Ectodermal cell (in vitro differentiated cells): ENCODE measurements around the gene S100A9.

Experiments
- H3K27ac ChIP-seq: 2 replicates; pipeline ENCODE4 v1.7.0; 2013; ENCODE audit warnings: mild to moderate bottlenecking, low read depth, low read length; ENCODE audit not compliant: insufficient read depth, poor library complexity, severe bottlenecking
- H3K27me3 ChIP-seq: 2 replicates; pipeline ENCODE4 v1.7.0; 2013; ENCODE audit warnings: mild to moderate bottlenecking, low read length; ENCODE audit not compliant: insufficient read depth, control insufficient read depth, poor library complexity, severe bottlenecking
- H3K36me3 ChIP-seq: one replicate; pipeline ENCODE4 v1.7.0; 2013; ENCODE audit warnings: low read length; ENCODE audit not compliant: control insufficient read depth, insufficient read depth
- H3K4me1 ChIP-seq: one replicate; pipeline ENCODE4 v1.7.0; 2013; ENCODE audit warnings: low read length; ENCODE audit not compliant: control insufficient read depth, insufficient read depth
- H3K4me3 ChIP-seq: 2 replicates; pipeline ENCODE4 v1.7.0; 2013; ENCODE audit warnings: low read depth, low read length, control low read depth; ENCODE audit not compliant: insufficient read depth
- H3K9me3 ChIP-seq: 2 replicates; pipeline ENCODE4 v1.7.0; 2013; ENCODE audit warnings: mild to moderate bottlenecking, low read length, moderate library complexity; ENCODE audit not compliant: control insufficient read depth
- WGBS, 2 experiments: methylation state at CpG; one replicate each; pipeline ENCODE4 v1.1.7; 2013; ENCODE audit warnings: missing lambda C conversion rate in 2 of 2; 5-methylcytosine and 5-hydroxymethylcytosine counted together

The S100A9 gene

DNA sequence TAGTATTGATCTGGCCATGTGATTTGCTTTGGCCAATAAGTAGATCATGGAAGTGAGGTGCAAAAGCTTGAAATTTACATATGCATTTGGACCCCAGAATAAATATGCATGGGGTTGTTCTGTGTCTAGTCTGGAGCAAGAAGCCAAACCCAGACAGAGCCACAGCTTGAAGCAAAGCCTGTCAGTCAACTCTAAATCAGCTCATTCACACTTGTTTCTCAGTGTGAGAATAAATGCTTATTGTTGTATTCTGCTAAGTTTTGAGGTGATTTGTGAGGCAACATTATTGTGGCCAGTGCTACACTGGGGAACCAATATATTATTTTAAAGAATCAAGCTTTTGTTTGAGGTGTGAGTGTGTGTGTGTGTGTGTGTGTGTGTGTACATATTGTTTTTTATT lies 32.7 kb upstream of the S100A9 start:
- Histone ChIP-seq H3K9me3 (peaks cover 6% of the 10 kb centered on the region), H3K36me3 (no peaks in the 10 kb centered on the region), H3K27ac (no peak overlapping the region), H3K4me3 (no peak overlapping the region), H3K4me1 (no peaks in the 10 kb centered on the region), H3K27me3 (no peaks in the 10 kb centered on the region)

DNA sequence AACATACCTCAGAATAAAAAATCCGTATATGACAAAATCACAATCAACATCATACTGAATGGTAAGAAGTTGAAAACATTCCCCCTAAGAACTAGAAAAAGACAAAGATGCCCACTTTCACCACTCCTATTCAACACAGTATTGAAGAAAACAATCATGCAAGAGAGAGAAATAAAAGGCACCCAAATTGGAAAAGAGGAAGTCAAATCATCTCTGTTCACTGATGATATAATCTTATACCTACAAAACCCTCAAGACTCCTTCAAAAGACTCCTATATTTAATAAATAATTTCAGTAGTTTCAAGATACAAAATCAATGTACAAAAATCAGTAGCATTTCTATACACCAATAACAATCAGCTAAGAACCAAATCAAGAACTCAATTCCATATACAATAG lies 23.8 kb upstream of the S100A9 start:
- H3K27me3 ChIP-seq = no peaks in the 10 kb centered on the region
- H3K36me3 ChIP-seq = no peaks in the 10 kb centered on the region
- no peak overlapping the region for H3K4me3 ChIP-seq
- no peaks in the 10 kb centered on the region for H3K4me1 ChIP-seq
- H3K27ac ChIP-seq = no peak overlapping the region
- H3K9me3 ChIP-seq = peaks cover 4% of the 10 kb centered on the region
- 85 to 90% methylated on average over 1 of the region's 1 CpG for WGBS, 2 experiments

DNA sequence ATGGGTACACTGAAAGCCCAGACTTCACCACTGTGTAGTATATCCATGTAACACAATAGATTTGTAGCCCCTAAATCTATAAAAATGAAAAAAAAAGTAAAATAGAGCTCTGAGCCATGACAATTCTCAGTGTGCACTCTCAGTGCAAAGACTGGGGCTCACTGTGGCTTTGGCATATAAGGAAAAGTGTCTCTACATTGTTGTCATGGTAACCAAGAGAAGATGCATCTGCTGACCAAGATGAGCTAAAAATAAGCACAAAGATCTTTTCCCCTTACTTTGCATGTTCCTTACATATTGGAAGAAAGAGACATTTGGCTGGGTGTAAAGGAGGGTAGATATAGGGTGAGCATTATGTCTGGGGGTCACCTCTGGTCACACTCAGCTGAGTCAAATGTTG lies 21.0 kb upstream of the S100A9 start:
- no peaks in the 10 kb centered on the region for H3K4me1 ChIP-seq
- no peak overlapping the region for H3K27ac ChIP-seq
- no peaks in the 10 kb centered on the region for H3K9me3 ChIP-seq
- no peaks in the 10 kb centered on the region for H3K36me3 ChIP-seq
- H3K27me3 ChIP-seq = no peaks in the 10 kb centered on the region
- H3K4me3 ChIP-seq = no peak overlapping the region

DNA sequence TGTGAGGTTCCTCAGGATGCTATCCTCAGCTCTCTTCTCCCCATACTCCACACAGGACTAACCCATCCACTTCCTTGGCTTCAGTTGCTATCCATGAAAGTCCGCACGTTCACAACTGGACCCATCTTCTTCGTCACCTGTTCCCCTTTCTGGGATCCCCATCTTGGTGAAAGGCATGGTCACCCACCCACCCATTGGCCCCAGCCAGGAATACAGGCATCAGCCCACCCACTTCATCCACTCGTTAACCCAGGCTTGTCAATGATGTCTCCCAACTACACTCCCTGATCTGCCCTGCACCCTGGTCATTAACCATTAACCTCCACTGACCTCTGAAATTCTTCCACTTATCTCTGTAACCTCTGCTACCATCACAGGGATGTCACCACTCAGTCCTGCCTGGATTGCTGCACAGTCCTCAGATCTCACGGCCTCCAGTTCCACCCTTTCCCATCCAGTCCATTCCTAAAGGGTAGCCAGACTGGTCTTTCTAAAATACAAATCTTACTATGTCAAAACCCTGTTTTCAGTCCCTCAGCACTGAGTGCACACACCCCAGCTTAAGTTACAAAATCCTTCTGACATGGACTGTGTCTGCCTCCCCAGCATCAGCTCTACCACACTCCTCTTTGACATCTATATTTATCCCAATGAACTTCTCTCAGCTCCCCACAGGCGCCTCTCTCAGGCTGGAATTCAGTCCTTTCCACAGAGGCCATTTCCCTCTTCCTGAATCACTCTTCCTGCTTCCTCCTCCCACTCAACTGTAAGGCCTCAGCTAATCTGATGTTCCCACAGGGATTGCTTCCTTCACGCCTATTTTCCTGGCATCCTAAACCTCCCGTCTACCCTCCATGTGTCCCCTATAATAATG lies 19.4 kb upstream of the S100A9 start:
- H3K27ac ChIP-seq = no peak overlapping the region
- H3K4me1 ChIP-seq = no peaks in the 10 kb centered on the region
- H3K27me3 ChIP-seq = no peaks in the 10 kb centered on the region
- WGBS, 2 experiments = 86% methylated on average over 8 of the region's 8 CpGs
- no peaks in the 10 kb centered on the region for H3K9me3 ChIP-seq
- H3K36me3 ChIP-seq = no peaks in the 10 kb centered on the region
- no peak overlapping the region for H3K4me3 ChIP-seq

DNA sequence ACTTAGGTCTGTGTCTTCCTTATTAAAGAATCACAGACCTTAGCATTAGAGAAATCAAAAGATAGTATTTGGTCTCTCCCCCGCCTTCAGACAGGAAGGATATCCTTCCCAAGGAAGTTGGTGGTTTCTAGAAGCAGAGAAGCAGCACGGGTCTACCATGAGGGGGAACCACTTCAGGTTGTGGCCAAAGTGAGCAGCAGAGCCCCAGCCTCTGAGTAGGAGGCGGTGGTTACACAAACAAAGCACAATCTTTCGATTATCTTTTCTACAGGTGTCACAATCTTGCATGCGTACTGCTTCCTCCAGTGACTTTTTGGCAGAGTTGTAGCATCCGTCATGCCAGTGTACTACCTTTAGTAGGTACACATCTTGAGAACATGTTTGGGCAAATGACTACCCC lies 17.9 kb upstream of the S100A9 start:
- WGBS, 2 experiments = 90 to 92% methylated on average over 6 of the region's 6 CpGs
- Histone ChIP-seq H3K4me1 (no peaks in the 10 kb centered on the region), H3K27ac (no peak overlapping the region), H3K9me3 (no peaks in the 10 kb centered on the region), H3K36me3 (no peaks in the 10 kb centered on the region), H3K4me3 (no peak overlapping the region), H3K27me3 (no peaks in the 10 kb centered on the region)

DNA sequence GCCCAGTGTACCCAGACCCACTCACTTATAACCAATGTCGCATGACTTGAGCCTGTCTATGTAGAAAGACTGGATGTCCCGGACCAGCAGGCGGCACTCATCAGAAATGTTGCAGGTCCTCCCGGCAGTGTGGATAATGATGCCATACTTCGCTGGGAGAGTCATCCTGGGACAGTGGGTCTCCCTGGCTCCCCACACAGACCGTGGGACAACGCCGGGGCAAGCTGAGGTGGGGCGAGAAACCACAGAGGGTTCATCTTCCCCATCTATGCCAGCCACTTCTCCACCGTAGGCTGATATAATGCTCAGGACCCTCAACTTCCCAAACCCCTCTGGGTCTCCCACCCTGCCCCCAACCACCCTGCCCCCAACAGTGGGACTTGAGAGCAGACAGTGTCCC lies 17.3 kb upstream of the S100A9 start:
- Histone ChIP-seq H3K36me3 (no peaks in the 10 kb centered on the region), H3K9me3 (no peaks in the 10 kb centered on the region), H3K4me3 (no peak overlapping the region), H3K4me1 (no peaks in the 10 kb centered on the region), H3K27me3 (no peaks in the 10 kb centered on the region), H3K27ac (no peak overlapping the region)
- WGBS, 2 experiments = 95 to 96% methylated on average over 10 of the region's 10 CpGs

DNA sequence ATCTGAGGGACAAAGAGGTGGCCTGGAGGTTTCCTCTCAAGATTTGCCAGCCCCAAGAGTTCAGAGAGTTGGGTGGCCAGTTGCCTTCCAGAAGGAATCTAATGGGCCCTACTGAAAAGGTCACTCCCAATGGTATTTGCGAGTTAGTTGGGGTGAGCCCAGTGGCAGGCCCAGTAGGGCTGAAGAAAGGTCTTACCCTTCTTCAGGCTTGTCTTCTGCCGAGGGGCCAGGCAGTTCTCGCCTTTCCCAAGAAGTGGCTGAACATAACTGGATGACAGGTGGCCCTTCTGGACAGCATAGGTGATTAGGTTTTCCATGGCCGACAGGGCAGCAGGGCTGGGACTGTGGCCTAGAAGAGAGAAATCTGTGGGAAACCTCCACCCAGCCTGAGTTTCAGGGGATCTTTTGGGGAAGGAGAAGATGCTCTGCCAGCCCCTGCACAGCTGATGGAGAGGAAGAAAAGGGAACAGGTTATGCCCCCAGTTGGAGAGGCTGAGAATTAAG lies 16.2 kb upstream of the S100A9 start:
- H3K27ac ChIP-seq = no peak overlapping the region
- H3K9me3 ChIP-seq = no peaks in the 10 kb centered on the region
- no peaks in the 10 kb centered on the region for H3K27me3 ChIP-seq
- H3K4me1 ChIP-seq = no peaks in the 10 kb centered on the region
- H3K36me3 ChIP-seq = no peaks in the 10 kb centered on the region
- H3K4me3 ChIP-seq = no peak overlapping the region
- WGBS, 2 experiments = 93 to 94% methylated on average over 4 of the region's 4 CpGs

DNA sequence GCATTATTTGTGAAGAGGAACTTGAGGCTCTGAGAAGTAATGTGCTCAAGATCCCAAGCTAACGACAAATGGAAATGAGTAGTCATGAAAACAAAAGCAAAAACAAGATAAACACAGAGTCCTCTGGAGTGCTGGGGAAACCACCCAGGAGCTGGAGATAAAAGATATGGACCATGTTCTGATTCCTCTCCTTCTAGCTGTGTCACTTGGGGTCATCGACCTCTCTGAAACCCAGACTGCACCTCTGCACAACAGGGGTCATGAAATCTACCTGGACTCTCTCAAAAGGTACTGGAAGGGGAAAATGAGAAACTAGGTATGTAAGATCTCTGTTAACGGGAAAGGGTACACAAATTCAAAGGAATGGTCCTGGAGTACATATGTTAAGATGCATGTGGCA lies 15.5 kb upstream of the S100A9 start:
- Histone ChIP-seq H3K4me1 (no peaks in the 10 kb centered on the region), H3K27me3 (no peaks in the 10 kb centered on the region), H3K4me3 (no peak overlapping the region), H3K27ac (no peak overlapping the region), H3K9me3 (no peaks in the 10 kb centered on the region), H3K36me3 (no peaks in the 10 kb centered on the region)
- 92 to 94% methylated on average over 3 of the region's 3 CpGs for WGBS, 2 experiments

DNA sequence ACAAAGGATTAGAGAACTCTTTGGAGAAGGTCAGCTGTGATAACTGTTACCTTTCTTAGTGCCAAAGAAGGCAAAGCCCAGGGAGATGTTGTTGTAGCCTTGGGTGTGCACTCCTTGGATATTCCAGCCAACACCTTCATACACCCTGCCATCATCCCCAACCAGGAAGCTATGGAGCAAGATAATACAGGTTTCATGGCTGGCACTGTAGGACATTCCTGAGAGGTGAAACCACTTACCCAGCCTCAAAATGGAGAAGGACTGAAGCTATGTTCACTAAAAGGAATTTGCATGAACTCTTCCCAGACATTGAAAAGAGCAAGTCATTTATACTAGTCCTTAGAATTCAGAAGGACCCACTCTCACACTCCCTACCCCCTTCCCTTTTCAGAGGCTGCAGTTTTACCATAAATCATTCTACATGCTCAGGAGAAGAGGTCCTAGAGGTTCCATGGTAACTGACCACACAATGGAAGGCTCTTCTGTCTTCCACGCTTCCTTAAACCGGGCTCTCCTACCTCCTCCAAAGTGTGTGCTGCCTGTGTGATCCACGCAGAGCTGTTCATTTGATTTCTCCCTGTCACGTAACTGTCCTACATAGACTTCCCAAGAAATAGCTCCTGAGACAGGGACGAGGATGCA lies 14.5 kb upstream of the S100A9 start:
- WGBS, 2 experiments = 69 to 71% methylated on average over 5 of the region's 5 CpGs
- H3K4me1 ChIP-seq = no peaks in the 10 kb centered on the region
- H3K4me3 ChIP-seq = no peak overlapping the region
- H3K36me3 ChIP-seq = no peaks in the 10 kb centered on the region
- no peaks in the 10 kb centered on the region for H3K27me3 ChIP-seq
- no peaks in the 10 kb centered on the region for H3K9me3 ChIP-seq
- H3K27ac ChIP-seq = no peak overlapping the region

DNA sequence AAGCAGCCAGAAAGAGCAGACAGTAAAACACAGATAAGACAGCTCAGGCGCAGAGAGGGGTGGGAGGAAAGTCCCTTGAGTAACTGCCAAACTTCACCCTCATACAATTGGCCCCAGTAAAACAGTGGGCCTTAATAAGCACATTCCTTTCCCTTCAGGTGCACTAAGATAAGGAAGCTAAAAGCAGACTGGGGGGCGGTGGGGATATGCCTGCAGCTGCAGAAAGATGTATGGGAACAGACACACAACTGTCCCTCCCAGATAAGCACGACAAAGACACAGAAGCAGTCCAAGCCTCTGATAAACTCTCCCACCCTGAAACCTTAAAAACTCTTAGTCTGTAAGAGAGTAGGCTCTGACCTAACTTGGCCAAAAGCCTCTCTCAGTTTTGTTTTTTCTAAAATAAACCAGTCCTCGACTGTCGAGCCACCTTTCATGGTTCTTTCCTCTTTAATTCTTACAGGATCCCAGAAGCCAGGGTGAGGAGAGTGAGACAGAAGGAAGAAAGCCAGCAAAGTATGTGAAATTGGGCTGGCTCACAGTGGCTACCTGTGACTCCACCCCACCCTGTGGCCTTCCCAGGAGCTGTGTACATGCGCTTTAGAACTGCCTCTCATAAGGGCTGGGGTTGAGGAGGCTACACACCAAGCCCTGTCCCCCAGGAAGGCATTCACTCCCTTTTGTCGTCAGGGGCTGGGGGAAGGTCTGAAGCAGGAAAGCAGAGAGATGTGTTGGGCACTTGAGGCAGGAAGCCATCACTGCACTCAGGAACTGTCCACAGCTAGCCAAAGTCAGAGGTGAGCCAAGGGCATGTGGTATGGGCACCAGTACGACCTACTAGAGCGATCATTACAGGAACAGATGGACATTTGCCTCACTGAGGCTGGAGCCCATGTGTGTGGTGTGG lies 13.6 kb upstream of the S100A9 start:
- no peak overlapping the region for H3K27ac ChIP-seq
- no peaks in the 10 kb centered on the region for H3K27me3 ChIP-seq
- 88 to 89% methylated on average over 9 of the region's 9 CpGs for WGBS, 2 experiments
- no peaks in the 10 kb centered on the region for H3K4me1 ChIP-seq
- H3K36me3 ChIP-seq = no peaks in the 10 kb centered on the region
- no peak overlapping the region for H3K4me3 ChIP-seq
- no peaks in the 10 kb centered on the region for H3K9me3 ChIP-seq
